GM18502 (cell line): ENCODE measurements around the gene ITGA7.

ENCODE experiments used
- ATAC-seq: cut with Tn5 transposase; IDR thresholded peaks from one replicate; pipeline ENCODE4 v1.9.1; 2021; ENCODE audit warnings: mild to moderate bottlenecking; ENCODE audit not compliant: unreplicated experiment, poor library complexity

Gene ITGA7

GRCh38 chr12:55718624-55719275 lies 11.0 kb upstream of the ITGA7 start:
- ATAC-seq: no peak

- no peak for ATAC-seq
These were observed 10.3 kb upstream of the ITGA7 start for GRCh38 chr12:55718015-55718414.

GRCh38 chr12:55717011-55718007 lies 9.6 kb upstream of the ITGA7 start:
- ATAC-seq: no peak

GRCh38 chr12:55716582-55716957 lies 8.9 kb upstream of the ITGA7 start:
- peak; percentile 40 for ATAC-seq

GRCh38 chr12:55715833-55716581 lies 8.3 kb upstream of the ITGA7 start, which contains the start of gene BLOC1S1:
Gene BLOC1S1 (plus strand): TSS chr12:55716046. CDS start chr12:55716052, 6 bp downstream.
- ATAC-seq: peak; percentile 93

- ATAC-seq: no peak
These were observed 7.6 kb upstream of the ITGA7 start for GRCh38 chr12:55715169-55715764.

- ATAC-seq: no peak
These were observed 6.0 kb upstream of the ITGA7 start for GRCh38 chr12:55713721-55714120.

GRCh38 chr12:55712700-55713415 lies 5.2 kb upstream of the ITGA7 start:
- ATAC-seq: no peak

- no peak for ATAC-seq
These were observed 4.3 kb upstream of the ITGA7 start for GRCh38 chr12:55711786-55712553.

GRCh38 chr12:55708695-55709233 lies 1.1 kb upstream of the ITGA7 start:
- ATAC-seq: no peak

GRCh38 chr12:55707219-55707671 lies 459 bp downstream of the ITGA7 start:
- ATAC-seq: no peak

GRCh38 chr12:55706568-55707218 lies 1.0 kb downstream of the ITGA7 start:
- no peak for ATAC-seq

- no peak for ATAC-seq
These were observed 1.8 kb downstream of the ITGA7 start for GRCh38 chr12:55705782-55706402.

GRCh38 chr12:55704824-55705718 lies 2.6 kb downstream of the ITGA7 start:
- ATAC-seq: no peak

GRCh38 chr12:55703901-55704761 lies 3.6 kb downstream of the ITGA7 start:
- no peak for ATAC-seq

- no peak for ATAC-seq
These were observed 4.4 kb downstream of the ITGA7 start for GRCh38 chr12:55703288-55703687.
